GM12864 (cell line): ENCODE data around the gene SKAP1.

Experiments used
- DNase-seq: peaks from one replicate; pipeline ENCODE4 v3.0.0-alpha.2; 2011; ENCODE audit warnings: low read depth
- H3K4me3 ChIP-seq: 2 replicates; pipeline ENCODE4 v1.5.1; 2011; ENCODE audit warnings: mild to moderate bottlenecking, low read depth, low read length, control low read depth
- TF ChIP-seq, protein P1 (sequence below): IDR thresholded peaks from 2 replicates; pipeline ENCODE4 v1.5.1; 2011; ENCODE audit warnings: low read depth, mild to moderate bottlenecking, moderate library complexity, low read length, control low read depth, inconsistent platforms; ENCODE audit errors: missing control alignments

Gene SKAP1

DNA sequence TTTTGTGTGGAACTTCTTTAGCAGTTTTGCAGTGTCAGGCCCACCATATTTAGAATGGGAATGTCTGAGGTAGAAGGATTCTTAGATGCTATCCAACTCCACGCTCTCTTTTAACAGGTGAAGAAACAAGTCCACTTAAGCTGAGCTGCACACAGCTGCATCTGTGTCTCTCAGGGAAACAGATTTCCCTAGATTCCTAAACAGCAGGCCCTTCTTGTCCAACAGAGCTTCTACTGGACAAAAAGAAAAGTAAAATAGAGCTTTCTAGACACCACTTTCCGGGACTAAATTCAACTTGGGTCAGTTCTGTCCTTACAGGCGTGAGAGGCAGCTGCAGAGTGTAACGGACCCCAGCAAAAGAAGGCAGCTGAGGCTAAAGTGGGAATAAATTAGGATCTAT, 270.8 kb downstream of the SKAP1 start:
- no peak overlapping the region for H3K4me3 ChIP-seq
- TF ChIP-seq, protein P1, sequence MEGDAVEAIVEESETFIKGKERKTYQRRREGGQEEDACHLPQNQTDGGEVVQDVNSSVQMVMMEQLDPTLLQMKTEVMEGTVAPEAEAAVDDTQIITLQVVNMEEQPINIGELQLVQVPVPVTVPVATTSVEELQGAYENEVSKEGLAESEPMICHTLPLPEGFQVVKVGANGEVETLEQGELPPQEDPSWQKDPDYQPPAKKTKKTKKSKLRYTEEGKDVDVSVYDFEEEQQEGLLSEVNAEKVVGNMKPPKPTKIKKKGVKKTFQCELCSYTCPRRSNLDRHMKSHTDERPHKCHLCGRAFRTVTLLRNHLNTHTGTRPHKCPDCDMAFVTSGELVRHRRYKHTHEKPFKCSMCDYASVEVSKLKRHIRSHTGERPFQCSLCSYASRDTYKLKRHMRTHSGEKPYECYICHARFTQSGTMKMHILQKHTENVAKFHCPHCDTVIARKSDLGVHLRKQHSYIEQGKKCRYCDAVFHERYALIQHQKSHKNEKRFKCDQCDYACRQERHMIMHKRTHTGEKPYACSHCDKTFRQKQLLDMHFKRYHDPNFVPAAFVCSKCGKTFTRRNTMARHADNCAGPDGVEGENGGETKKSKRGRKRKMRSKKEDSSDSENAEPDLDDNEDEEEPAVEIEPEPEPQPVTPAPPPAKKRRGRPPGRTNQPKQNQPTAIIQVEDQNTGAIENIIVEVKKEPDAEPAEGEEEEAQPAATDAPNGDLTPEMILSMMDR, result no peak
- no peak for DNase-seq

DNA sequence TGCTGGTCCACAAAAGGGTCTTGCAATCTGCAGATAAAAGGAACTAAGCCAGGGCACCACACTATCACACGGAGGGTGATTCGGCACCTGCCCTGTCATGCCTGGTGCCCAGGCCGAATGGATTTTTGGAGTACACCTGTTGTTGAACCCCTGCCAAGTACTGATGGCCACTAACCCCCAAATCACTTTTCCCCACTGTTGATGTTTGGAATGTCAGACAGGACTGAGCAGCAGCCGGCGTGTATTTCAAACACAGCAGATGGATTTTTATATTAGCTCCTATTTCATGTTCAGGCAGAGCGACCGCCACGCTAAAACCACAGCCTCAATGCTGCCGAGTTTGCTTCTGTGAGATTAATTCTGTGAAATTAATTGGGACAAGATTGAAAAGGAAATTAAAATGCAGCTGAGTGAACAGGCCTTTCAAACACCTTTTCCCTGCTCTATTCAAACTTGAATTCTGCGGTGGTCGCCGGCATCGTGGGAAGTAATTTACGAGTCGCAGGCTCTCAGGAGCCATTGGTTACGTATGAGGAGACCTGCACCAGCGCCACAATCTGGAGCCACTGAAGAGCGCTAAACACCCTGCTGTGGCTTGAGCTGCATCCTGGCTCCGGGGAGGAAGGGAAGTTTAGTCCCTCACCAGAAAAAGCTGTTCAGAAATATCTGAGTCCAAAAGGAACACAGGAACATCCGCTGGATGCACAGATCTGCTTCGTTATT, 274.0 kb downstream of the SKAP1 start:
- TF ChIP-seq, protein P1, result no peak
- DNase-seq, result no peak
- no peak overlapping the region for H3K4me3 ChIP-seq

DNA sequence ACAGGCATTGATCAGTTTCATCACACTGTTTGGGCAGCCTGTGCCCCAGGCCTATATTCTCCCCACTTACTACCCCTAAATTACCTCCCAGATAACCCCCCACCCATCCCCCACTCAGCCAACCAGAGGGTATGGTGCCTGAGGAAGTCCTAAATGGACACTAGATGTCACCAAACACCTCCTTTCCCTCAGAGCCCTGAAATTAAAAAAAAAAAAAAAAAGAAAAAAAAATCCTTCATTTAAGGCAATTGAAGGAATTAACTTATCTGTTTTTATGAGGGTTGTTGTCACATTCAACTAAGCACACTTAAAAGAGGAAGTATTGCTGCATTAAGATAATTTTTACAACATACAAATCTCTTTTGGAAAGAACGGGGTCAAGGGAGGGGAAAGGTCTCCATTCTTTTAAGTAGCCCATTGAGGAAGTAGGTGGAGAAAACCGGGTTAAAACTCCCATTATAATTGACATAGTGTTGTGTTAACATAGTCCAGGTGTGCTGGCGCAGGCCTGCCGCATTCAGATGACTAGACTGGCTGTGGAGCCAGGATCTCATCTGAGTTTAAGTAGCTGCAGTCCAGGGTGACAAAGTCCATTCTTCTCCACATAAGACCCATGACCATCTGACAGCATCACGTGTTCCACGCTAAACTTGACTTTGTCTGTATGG, 276.2 kb downstream of the SKAP1 start:
- H3K4me3 ChIP-seq, result no peak overlapping the region
- no peak for DNase-seq
- TF ChIP-seq, protein P1, result peak; percentile 34

DNA sequence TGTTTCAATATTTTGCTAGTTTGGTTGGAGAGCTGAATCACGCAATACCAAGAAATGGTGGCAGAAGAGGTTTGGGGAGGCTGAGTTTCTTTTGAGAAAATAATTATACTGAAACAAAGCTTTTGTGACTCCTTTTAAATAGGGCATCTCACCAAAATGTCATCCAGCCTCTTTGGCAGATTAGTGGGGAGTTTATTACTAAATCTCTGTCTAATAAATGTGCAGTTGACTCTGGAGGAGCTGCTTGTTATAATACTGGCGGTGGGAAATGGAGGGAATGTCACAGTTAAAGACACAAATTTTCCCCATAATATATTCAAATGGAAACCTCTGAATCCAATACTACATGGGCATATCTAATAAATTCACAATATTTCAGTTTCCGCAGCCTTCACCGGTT, 277.7 kb downstream of the SKAP1 start:
- no peak for DNase-seq
- TF ChIP-seq, protein P1, result no peak
- H3K4me3 ChIP-seq, result no peak overlapping the region

DNA sequence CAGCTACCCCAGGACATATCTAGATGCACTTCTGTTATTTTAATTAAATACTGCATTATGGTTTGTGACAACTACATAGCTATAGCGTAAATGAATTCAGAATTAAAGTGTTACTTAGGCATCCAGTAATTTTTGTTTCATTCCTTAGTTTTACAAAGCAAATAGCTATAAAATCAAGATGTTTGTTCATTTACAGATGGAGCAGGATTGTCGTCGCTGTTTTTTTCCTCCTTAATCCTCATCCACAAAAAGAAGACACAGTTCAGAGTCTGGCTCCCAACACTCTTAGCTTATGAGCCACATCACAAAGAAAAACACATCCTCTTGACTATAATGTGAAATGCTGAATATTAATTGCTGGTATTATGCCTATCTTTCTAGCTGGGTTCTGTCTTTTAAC, 278.8 kb downstream of the SKAP1 start:
- no peak overlapping the region for H3K4me3 ChIP-seq
- TF ChIP-seq, protein P1, result no peak
- no peak for DNase-seq

DNA sequence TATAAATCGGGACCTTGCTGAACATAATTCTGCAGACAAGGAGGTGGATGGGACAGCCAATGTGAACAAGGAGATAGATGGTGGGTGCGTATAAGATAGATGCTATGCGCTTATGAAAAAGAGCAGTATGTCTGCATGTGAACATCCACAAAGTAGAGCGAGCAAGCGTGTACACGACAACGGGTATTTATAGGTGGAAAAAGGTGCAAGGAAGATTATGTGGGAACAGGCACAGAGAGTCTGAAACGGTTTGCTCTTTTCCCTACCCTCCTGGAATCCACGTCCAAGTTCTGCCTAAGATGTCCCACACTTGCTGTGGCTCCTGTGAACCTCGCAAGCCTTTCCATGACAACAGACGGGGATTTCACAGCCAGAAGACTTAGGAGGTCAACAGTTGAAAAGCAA, 279.4 kb downstream of the SKAP1 start:
- no peak for DNase-seq
- TF ChIP-seq, protein P1, result no peak
- H3K4me3 ChIP-seq, result no peak overlapping the region
